ENCODE measurements around the gene CDK14.

CDK14 gene

GRCh38 chr7:91041141-91041540 lies 445.0 kb downstream of the CDK14 start:
- DNase-seq (ENCODE audit: low spot score), result no peak
- no peak for FAIRE-seq

GRCh38 chr7:91041901-91042484 lies 445.9 kb downstream of the CDK14 start:
- no peak for DNase-seq (ENCODE audit: low spot score)
- no peak for FAIRE-seq

- DNase-seq (ENCODE audit: low spot score) (no peak), FAIRE-seq (no peak)
Observed at GRCh38 chr7:91043186-91043585, 447.1 kb downstream of the CDK14 start.

- FAIRE-seq (no peak), DNase-seq (ENCODE audit: low spot score) (no peak)
Observed at GRCh38 chr7:91043924-91044645, 448.0 kb downstream of the CDK14 start.

- FAIRE-seq, result no peak
- no peak for DNase-seq (ENCODE audit: low spot score)
Observed at GRCh38 chr7:91045606-91046005, 449.5 kb downstream of the CDK14 start.

GRCh38 chr7:91046322-91047089 lies 450.4 kb downstream of the CDK14 start:
- FAIRE-seq (peak; percentile 81), DNase-seq (ENCODE audit: low spot score) (peak; percentile 20)

GRCh38 chr7:91047636-91048035 lies 451.5 kb downstream of the CDK14 start:
- no peak for FAIRE-seq
- DNase-seq (ENCODE audit: low spot score), result no peak

- FAIRE-seq (no peak), DNase-seq (ENCODE audit: low spot score) (no peak)
Observed at GRCh38 chr7:91050677-91051076, 454.6 kb downstream of the CDK14 start.

- no peak for DNase-seq (ENCODE audit: low spot score)
- FAIRE-seq, result no peak
Observed at GRCh38 chr7:91051966-91052365, 455.8 kb downstream of the CDK14 start.

GRCh38 chr7:91054374-91054773 lies 458.3 kb downstream of the CDK14 start:
- FAIRE-seq (no peak), DNase-seq (ENCODE audit: low spot score) (no peak)

GRCh38 chr7:91055219-91055618 lies 459.1 kb downstream of the CDK14 start:
- DNase-seq (ENCODE audit: low spot score), result no peak
- FAIRE-seq, result no peak

- no peak for FAIRE-seq
- DNase-seq (ENCODE audit: low spot score), result no peak
Observed at GRCh38 chr7:91062713-91063112, 466.6 kb downstream of the CDK14 start.

- DNase-seq (ENCODE audit: low spot score) (no peak), FAIRE-seq (no peak)
Observed at GRCh38 chr7:91064052-91064451, 467.9 kb downstream of the CDK14 start.

- no peak for DNase-seq (ENCODE audit: low spot score)
- FAIRE-seq, result no peak
Observed at GRCh38 chr7:91064938-91065337, 468.8 kb downstream of the CDK14 start.

- no peak for DNase-seq (ENCODE audit: low spot score)
- no peak for FAIRE-seq
Observed at GRCh38 chr7:91066627-91067026, 470.5 kb downstream of the CDK14 start.

GRCh38 chr7:91067242-91067641 lies 471.1 kb downstream of the CDK14 start:
- DNase-seq (ENCODE audit: low spot score) (no peak), FAIRE-seq (no peak)

GRCh38 chr7:91068136-91068795 lies 472.1 kb downstream of the CDK14 start:
- DNase-seq (ENCODE audit: low spot score) (no peak), FAIRE-seq (no peak)

GRCh38 chr7:91069146-91069545 lies 473.0 kb downstream of the CDK14 start:
- DNase-seq (ENCODE audit: low spot score) (no peak), FAIRE-seq (no peak)

- peak; percentile 5 for FAIRE-seq
Observed at GRCh38 chr7:91079487-91079886, 483.4 kb downstream of the CDK14 start.

GRCh38 chr7:91080351-91080750 lies 484.2 kb downstream of the CDK14 start:
- no peak for FAIRE-seq
- no peak for DNase-seq (ENCODE audit: low spot score)

More at GRCh38 chr7:91079487-91079886, 483.4 kb downstream of the CDK14 start:
- DNase-seq (ENCODE audit: low spot score), result no peak

- no peak for DNase-seq (ENCODE audit: low spot score)
- FAIRE-seq, result no peak
Observed at GRCh38 chr7:91082038-91082437, 485.9 kb downstream of the CDK14 start.

All from RCC 7860 (cell line).